MM.1S (cell line): Measurements from ENCODE around the gene CIB4.

Source experiments
- DNase-seq: peaks from one replicate; pipeline ENCODE4 v3.0.0-alpha.2; 2015
- H2AFZ ChIP-seq: fragments of 300-600 bp; sonication (generic); 2 replicates; pipeline ENCODE4 v1.6.0; 2016; ENCODE audit warnings: antibody characterized with exemption, low read length
- H3F3A ChIP-seq: fragments of 300-600 bp; sonication (generic); 2 replicates; pipeline ENCODE4 v1.6.1; 2016; ENCODE audit warnings: mild to moderate bottlenecking, antibody characterized with exemption, low read length, moderate library complexity, mixed read lengths; ENCODE audit not compliant: insufficient read depth
- H3K27ac ChIP-seq: fragments of 300-600 bp; sonication (generic); 2 replicates; pipeline ENCODE4 v1.5.1; 2016; ENCODE audit warnings: mild to moderate bottlenecking, low read length
- H3K27me3 ChIP-seq: fragments of 300-600 bp; sonication (generic); replicated peaks from 2 replicates; pipeline ENCODE4 v1.6.0; 2016; ENCODE audit warnings: low read length; ENCODE audit not compliant: insufficient read depth
- H3K36me3 ChIP-seq: fragments of 300-600 bp; sonication (generic); replicated peaks from 2 replicates; pipeline ENCODE4 v1.6.1; 2016; ENCODE audit warnings: mild to moderate bottlenecking, low read length, mixed read lengths; ENCODE audit not compliant: insufficient read depth
- H3K4me1 ChIP-seq: fragments of 300-600 bp; sonication (generic); 2 replicates; pipeline ENCODE4 v1.6.1; 2016; ENCODE audit warnings: low read length, mixed read lengths
- H3K4me2 ChIP-seq: fragments of 300-600 bp; sonication (generic); 2 replicates; pipeline ENCODE4 v1.6.0; 2016; ENCODE audit warnings: low read depth, low read length
- H3K4me3 ChIP-seq: fragments of 300-600 bp; sonication (generic); 2 replicates; pipeline ENCODE4 v1.5.1; 2016; ENCODE audit warnings: low read length, mixed read lengths
- H3K79me2 ChIP-seq: fragments of 300-600 bp; sonication (generic); 2 replicates; pipeline ENCODE4 v1.6.1; 2016; ENCODE audit warnings: mixed run types, low read length, mixed read lengths
- H3K9ac ChIP-seq: fragments of 300-600 bp; sonication (generic); 2 replicates; pipeline ENCODE4 v1.6.1; 2016; ENCODE audit warnings: low read length, mixed read lengths
- H3K9me2 ChIP-seq: fragments of 300-600 bp; sonication (generic); replicated peaks from 2 replicates; pipeline ENCODE4 v1.6.1; 2016; ENCODE audit warnings: mild to moderate bottlenecking, low read length, mixed read lengths; ENCODE audit not compliant: insufficient read depth
- H3K9me3 ChIP-seq: fragments of 300-600 bp; sonication (generic); replicated peaks from 2 replicates; pipeline ENCODE4 v1.6.1; 2016; ENCODE audit warnings: mild to moderate bottlenecking, low read length, mixed read lengths; ENCODE audit not compliant: insufficient read depth
- H4K20me1 ChIP-seq: fragments of 300-600 bp; sonication (generic); 2 replicates; pipeline ENCODE4 v1.6.1; 2016; ENCODE audit warnings: mild to moderate bottlenecking, low read length, moderate library complexity, mixed read lengths; ENCODE audit not compliant: insufficient read depth
- CTCF ChIP-seq: fragments of 300-600 bp; sonication (generic); IDR thresholded peaks from 2 replicates; pipeline ENCODE4 v1.5.1; 2016; ENCODE audit warnings: antibody characterized with exemption, low read length, mixed read lengths
- EZH2 ChIP-seq: fragments of 300-600 bp; sonication (generic); optimal IDR thresholded peaks from 2 replicates; pipeline ENCODE3; 2017; ENCODE audit warnings: low read depth, mild to moderate bottlenecking, antibody characterized with exemption, low read length, mixed read lengths
- EZH2phosphoT487 ChIP-seq: fragments of 300-600 bp; sonication (generic); IDR thresholded peaks from 2 replicates; pipeline ENCODE4 v1.6.1; 2018; ENCODE audit warnings: antibody characterized with exemption, low read length

Gene CIB4

GRCh38 chr2:26534098-26534864 lies 106.9 kb downstream of the CIB4 start:
- Histone ChIP-seq H3K9me3 (no peaks in the 10 kb centered on the region), H3K27me3 (peaks cover 75% of the 10 kb centered on the region), H4K20me1 (no peaks in the 10 kb centered on the region), H3K4me1 (no peaks in the 10 kb centered on the region), H3K79me2 (no peaks in the 10 kb centered on the region), H3K27ac (no peak overlapping the region), H3K9me2 (no peaks in the 10 kb centered on the region), H3K4me2 (no peak overlapping the region), H3K9ac (no peak overlapping the region), H3K36me3 (no peaks in the 10 kb centered on the region), H3K4me3 (no peak overlapping the region), H3F3A (no peaks in the 10 kb centered on the region), H2AFZ (no peak overlapping the region)
- TF ChIP-seq CTCF (no peak), EZH2phosphoT487 (no peak), EZH2 (no peak)
- no peak for DNase-seq

DNA sequence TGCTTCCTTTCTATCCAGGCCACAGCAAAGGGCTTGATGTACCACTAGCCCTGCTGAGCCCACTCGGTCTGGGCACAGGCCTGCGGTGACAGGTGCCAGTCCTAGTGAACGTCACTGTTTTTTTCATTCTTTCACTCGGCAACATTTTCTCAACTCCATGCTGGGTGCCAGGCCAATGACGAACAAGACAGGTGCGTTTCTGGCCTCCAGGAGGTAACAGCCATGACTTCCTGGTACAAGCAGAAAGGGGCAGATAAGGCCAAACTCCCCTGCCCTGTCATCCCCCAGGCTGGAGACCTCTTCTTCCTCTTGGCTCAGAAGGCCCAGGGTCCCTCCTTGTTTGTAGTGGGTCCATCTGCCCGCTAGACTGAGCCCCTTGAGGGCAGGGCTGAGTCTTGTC lies 107.5 kb downstream of the CIB4 start:
- TF ChIP-seq EZH2 (no peak), EZH2phosphoT487 (no peak), CTCF (no peak)
- H2AFZ ChIP-seq: no peak overlapping the region
- H3K9me3 ChIP-seq: no peaks in the 10 kb centered on the region
- no peaks in the 10 kb centered on the region for H3K9me2 ChIP-seq
- no peaks in the 10 kb centered on the region for H3K79me2 ChIP-seq
- H3K27ac ChIP-seq: no peak overlapping the region
- no peak for DNase-seq
- no peaks in the 10 kb centered on the region for H3F3A ChIP-seq
- no peaks in the 10 kb centered on the region for H3K36me3 ChIP-seq
- no peaks in the 10 kb centered on the region for H3K4me1 ChIP-seq
- no peaks in the 10 kb centered on the region for H4K20me1 ChIP-seq
- no peak overlapping the region for H3K4me3 ChIP-seq
- no peak overlapping the region for H3K9ac ChIP-seq
- peaks cover 81% of the 10 kb centered on the region for H3K27me3 ChIP-seq
- no peak overlapping the region for H3K4me2 ChIP-seq

DNA sequence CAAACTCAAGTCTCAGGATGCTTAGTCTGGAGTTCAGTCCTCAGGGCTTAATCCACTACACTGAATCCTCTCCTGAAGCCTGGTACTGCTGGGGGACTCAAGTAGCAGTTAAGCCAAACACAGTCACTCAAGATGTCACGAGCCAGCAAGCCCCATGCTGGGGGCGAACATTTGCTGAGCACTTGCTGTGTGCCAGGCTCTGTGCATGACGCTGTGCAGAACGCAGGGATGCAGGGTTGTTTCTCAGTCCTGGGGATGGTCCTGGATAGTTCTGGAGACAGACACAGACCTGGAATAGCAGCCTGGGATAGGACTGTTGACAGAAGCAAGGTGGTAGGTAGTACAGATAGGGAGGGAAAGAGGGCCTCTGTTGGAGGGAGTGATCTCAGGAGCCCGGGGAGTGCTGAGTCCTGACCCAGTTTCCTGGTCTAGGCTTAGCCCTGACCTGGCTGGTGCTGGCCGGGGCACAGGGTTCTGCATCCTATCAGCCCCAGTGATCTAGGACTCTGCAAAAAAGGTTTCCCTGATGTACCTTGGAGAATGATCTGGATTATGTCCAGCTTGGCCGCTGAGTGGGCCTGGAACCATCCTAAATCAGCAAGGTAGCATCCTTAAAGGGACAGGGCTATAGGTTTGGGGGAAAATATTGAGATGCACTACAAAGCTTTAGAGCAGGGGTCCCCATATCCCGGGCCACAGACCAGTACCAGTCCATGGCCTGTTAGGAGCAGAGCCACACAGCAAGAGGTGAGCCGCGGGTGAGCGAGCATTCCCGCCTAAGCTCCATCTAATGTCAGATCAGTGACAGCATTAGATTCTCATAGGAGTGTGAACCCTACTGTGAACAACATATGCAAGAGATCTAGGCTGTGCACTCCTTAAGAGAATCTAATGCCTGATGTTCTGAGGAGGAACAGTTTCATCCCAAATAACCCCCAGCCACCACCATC lies 108.6 kb downstream of the CIB4 start:
- H3F3A ChIP-seq: no peaks in the 10 kb centered on the region
- no peak overlapping the region for H2AFZ ChIP-seq
- no peak overlapping the region for H3K9ac ChIP-seq
- H4K20me1 ChIP-seq: no peaks in the 10 kb centered on the region
- no peak overlapping the region for H3K27ac ChIP-seq
- no peak overlapping the region for H3K4me2 ChIP-seq
- no peaks in the 10 kb centered on the region for H3K9me3 ChIP-seq
- no peak overlapping the region for H3K4me3 ChIP-seq
- DNase-seq: no peak
- H3K4me1 ChIP-seq: no peaks in the 10 kb centered on the region
- H3K27me3 ChIP-seq: peaks cover 82% of the 10 kb centered on the region
- TF ChIP-seq CTCF (no peak), EZH2 (no peak), EZH2phosphoT487 (no peak)
- no peaks in the 10 kb centered on the region for H3K9me2 ChIP-seq
- H3K36me3 ChIP-seq: no peaks in the 10 kb centered on the region
- no peaks in the 10 kb centered on the region for H3K79me2 ChIP-seq
